ENCODE measurements around the gene IL13RA2. TPM values are rescaled to one million over a fixed set of nuclear protein-coding genes. Genes with fewer than 3 reads are reported as not detected.

Gene IL13RA2
- total and polyA plus RNA-seq, 2 of the 8 experiments (the other 6 are each of a cell fraction or from before 2014, with no cell fraction given): not detected

- no peak overlapping the region for H3K9ac ChIP-seq (replicated peaks in 1 of 4; ENCODE audit: extremely low read depth in 1 of 4, low read depth in 3 of 4, low read length in 3 of 4)
Observed at GRCh38 chrX:115031989-115032388, 14.6 kb upstream of the IL13RA2 start.

More at GRCh38 chrX:115031989-115032388, 14.6 kb upstream of the IL13RA2 start:
- Histone ChIP-seq H2BK120ac (replicated peaks; ENCODE audit: low read depth, low read length) (no peak overlapping the region), H2BK5ac (ENCODE audit: low read depth, low read length) (no peak overlapping the region), H2BK15ac (ENCODE audit: low read length) (no peak overlapping the region), H3K9me3 (ENCODE audit: insufficient read depth in 2 of 2, low read depth in 1 of 2, low read length in 1 of 2) (no peaks in the 10 kb centered on the region), H2BK20ac (ENCODE audit: low read length) (no peak overlapping the region), H2AK5ac (ENCODE audit: low read depth, low read length) (no peak overlapping the region), H3K23me2 (ENCODE audit: low read depth, low read length) (no peaks in the 10 kb centered on the region), H3K4ac (replicated peaks; ENCODE audit: insufficient read length, low read depth, low read length) (no peak overlapping the region), H3K27me3 (replicated peaks in 1 of 4; ENCODE audit: control insufficient read depth in 3 of 4, extremely low read depth in 1 of 4, insufficient read depth in 3 of 4, low read length in 3 of 4) (no peaks in the 10 kb centered on the region), H2BK12ac (ENCODE audit: low read depth, low read length) (no peak overlapping the region), H3K27ac (ENCODE audit: low read depth, low read length) (no peak overlapping the region), H3K18ac (ENCODE audit: extremely low read depth, low read length) (no peak overlapping the region), H2AFZ (ENCODE audit: low read length) (no peak overlapping the region), H3K4me3 (ENCODE audit: extremely low read depth in 1 of 4, insufficient read depth in 2 of 4, low read depth in 3 of 4, low read length in 4 of 4) (no peak overlapping the region), H4K20me1 (replicated peaks in 1 of 2; ENCODE audit: control insufficient read depth in 1 of 2, insufficient read depth in 2 of 2, low read length in 2 of 2) (no peaks in the 10 kb centered on the region), H3K4me2 (ENCODE audit: insufficient read depth in 1 of 2, low read depth in 2 of 2, low read length in 2 of 2) (no peak overlapping the region), H3K79me1 (ENCODE audit: low read depth, low read length) (no peaks in the 10 kb centered on the region), H3K23ac (ENCODE audit: insufficient read length) (no peak overlapping the region), H3K56ac (replicated peaks; ENCODE audit: insufficient read length, low read depth, low read length) (no peak overlapping the region), H4K8ac (ENCODE audit: extremely low read depth, insufficient read depth, low read length) (no peak overlapping the region), H4K91ac (replicated peaks; ENCODE audit: insufficient read length, low read length) (no peak overlapping the region), H3K4me1 (replicated peaks in 1 of 4; ENCODE audit: control insufficient read depth in 3 of 4, insufficient read depth in 4 of 4, low read length in 3 of 4) (no peaks in the 10 kb centered on the region), H3K36me3 (ENCODE audit: control insufficient read depth in 2 of 4, insufficient read depth in 4 of 4, low read length in 3 of 4) (no peaks in the 10 kb centered on the region), H4K5ac (ENCODE audit: insufficient read length, low read depth, low read length) (no peak overlapping the region), H3K79me2 (ENCODE audit: control insufficient read depth in 1 of 2, insufficient read depth in 2 of 2, low read length in 2 of 2) (no peaks in the 10 kb centered on the region), H3K14ac (ENCODE audit: insufficient read length) (no peak overlapping the region)
- WGBS, 2 experiments (ENCODE audit: extremely low coverage in 1 of 2, insufficient coverage in 1 of 2, insufficient read length in 1 of 2, insufficient replicate concordance in 2 of 2, low coverage in 1 of 2, low lambda C conversion rate in 2 of 2, missing lambda C conversion rate in 1 of 2): 78% methylated on average over 2 of the region's 2 CpGs; no CpG with 5 or more reads in 1 of the 2 experiments
- DNase-seq (ENCODE audit: low read depth in 1 of 2, low spot score in 2 of 2): no peak
- TF ChIP-seq SP4 (IDR thresholded peaks at IDR 0.05; ENCODE audit: low read length) (no peak), ATF3 (IDR thresholded peaks at IDR 0.05; ENCODE audit: insufficient read depth, low read depth, low read length) (no peak), TCF12 (IDR thresholded peaks at IDR 0.05; ENCODE audit: low read depth, low read length) (no peak), CHD2 (IDR thresholded peaks at IDR 0.05; ENCODE audit: low read length) (no peak), SP2 (IDR thresholded peaks at IDR 0.05; ENCODE audit: low read length) (no peak), NRF1 (IDR thresholded peaks at IDR 0.05; ENCODE audit: low read depth, low read length) (no peak), CBX8 (IDR thresholded peaks at IDR 0.05; ENCODE audit: borderline replicate concordance, low read depth, low read length) (no peak), CTBP2 (IDR thresholded peaks at IDR 0.05; ENCODE audit: borderline replicate concordance, insufficient read depth, insufficient read length, low read length) (no peak), TEAD4 (IDR thresholded peaks at IDR 0.05; ENCODE audit: low read depth, low read length) (no peak), RNF2 (IDR thresholded peaks at IDR 0.05; ENCODE audit: borderline replicate concordance, low read depth, low read length, missing control alignments, poor library complexity, severe bottlenecking) (no peak), CEBPB (IDR thresholded peaks at IDR 0.05; ENCODE audit: low read depth, low read length) (no peak), KDM5A (IDR thresholded peaks at IDR 0.05; ENCODE audit: low read length) (no peak), SP1 (IDR thresholded peaks at IDR 0.05; ENCODE audit: low read depth, low read length) (no peak), SIRT6 (IDR thresholded peaks at IDR 0.05; ENCODE audit: low read length) (no peak), MAFK (IDR thresholded peaks at IDR 0.05; ENCODE audit: low read depth, low read length) (no peak), GABPA (IDR thresholded peaks at IDR 0.05; ENCODE audit: borderline replicate concordance, insufficient read depth, low read length) (no peak)
- FAIRE-seq: no peak
- ChIA-PET CTCF (ENCODE audit: partially characterized antibody) (no interaction called here), POLR2A (ENCODE audit: partially characterized antibody) (no interaction called here)
